Activated CD8-positive, alpha-beta memory T cell treated with anti-CD3 and anti-CD28 coated beads, Interleukin-2, amount 50 U/mL, for 4 hours (primary cell): ENCODE measurements around the gene TMEM126A.
A peak's percentile ranks its signal among the peaks of the same experiment; 100 is the strongest.
"Not testable (repeated sequence)": the region's sequence is repeated elsewhere in the genome, so short reads cannot be mapped to it uniquely, and the experiment has no call there.

Experiments used
- DNase-seq: peaks from one replicate; pipeline ENCODE4 v3.0.0-alpha.2; 2020

The TMEM126A gene

DNA sequence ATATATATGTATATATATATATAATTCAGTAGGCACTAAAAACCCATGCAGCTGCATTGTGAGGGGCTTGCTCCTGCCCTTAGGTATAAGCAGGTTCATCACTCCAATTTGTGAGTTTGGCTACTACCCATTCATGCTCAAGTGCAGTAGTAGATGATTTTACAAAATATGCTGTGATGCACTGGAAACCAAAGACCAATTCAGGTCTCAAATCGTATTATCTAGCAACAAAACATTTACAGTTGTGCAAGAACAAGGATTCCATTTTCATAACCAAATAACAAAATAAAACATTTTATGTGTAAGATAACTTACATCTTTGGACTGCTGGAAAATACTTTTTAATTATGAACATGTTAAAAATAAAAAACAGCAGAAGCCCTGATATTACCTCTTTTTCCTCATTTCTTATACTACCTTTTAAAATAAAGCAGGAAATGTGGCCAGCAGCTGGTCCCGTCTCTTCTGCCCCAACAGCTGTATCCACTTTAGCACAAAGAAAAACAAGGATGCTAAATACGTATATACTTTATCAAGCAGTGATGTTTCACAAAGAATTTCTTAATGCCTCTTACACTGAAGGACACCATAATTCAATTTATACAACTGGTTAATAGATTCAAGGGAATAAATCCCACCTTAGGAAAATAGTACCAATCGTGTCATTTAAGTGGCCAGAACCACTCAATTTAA is 14.4 kb downstream of the TMEM126A start:
- no peak for DNase-seq

- no peak for DNase-seq
Measured at GRCh38 chr11:85663080-85663752, 15.4 kb downstream of the TMEM126A start.

DNA sequence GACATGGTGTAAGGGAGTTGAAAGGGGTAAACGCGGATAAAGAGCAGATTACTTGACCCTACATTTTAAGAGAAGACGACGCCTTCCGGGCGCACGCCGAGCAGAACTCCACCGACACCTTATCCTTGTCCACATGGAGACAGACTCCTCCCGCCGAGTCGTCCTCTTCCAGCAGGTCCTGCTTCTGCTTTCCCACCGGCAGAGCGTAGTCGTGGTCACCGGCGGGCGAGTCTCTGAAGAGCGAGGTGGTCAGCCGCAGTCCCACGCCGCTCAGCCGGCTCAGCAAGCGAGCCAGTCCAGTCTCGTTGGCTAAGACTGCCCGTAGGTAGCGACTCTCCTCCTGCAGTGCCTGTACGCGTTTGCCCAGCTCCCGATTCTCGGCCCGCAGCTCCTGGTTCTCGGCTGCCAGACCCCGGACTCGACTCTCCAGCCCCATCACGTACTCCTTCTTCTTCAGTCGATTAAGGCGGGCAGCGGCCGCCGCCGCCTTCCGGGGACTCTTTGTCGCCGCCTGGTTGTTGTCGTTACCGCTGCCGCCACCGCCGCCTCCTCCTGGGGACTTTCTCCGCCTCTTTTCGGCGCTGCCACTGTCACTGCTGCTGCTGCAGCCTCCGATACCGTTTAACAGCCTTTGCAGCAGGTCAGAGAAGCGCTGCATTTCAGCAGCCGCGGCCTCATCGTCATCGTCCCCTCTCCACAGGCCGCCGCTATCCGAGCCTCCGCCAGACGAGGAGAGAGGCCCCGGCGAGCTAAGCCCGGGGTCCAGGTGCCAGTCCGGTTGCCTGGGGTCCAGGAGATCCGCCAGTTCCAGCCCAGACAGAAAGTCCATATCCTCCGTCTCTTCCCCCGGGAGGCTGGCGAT is 16.2 kb downstream of the TMEM126A start:
- peak; percentile 88 for DNase-seq

GRCh38 chr11:85664615-85665481 is 17.1 kb downstream of the TMEM126A start, which contains the start of gene CREBZF:
CREBZF (minus strand) TSS chr11:85665129; CDS start chr11:85664875, 254 bp downstream.
- DNase-seq, result peak; percentile 93

DNA sequence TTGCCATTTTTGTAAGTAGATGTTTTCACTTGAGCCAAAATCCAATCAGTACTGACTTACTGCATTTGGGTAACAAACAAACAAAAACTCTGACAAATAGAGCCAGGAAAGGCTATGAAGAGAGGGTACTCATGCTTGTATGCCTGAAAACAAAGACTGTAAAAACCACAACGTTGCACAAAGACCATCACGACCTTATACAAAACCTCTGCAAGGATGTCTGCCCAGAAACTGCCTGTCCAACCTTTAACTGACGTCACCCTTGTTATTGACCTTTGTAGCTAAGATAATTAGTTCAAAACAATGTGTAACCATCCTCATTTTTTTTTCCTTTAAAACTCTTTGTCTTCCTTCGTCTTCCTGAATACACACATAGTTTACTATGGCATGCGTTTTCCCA is 18.0 kb downstream of the TMEM126A start:
- no peak for DNase-seq

DNA sequence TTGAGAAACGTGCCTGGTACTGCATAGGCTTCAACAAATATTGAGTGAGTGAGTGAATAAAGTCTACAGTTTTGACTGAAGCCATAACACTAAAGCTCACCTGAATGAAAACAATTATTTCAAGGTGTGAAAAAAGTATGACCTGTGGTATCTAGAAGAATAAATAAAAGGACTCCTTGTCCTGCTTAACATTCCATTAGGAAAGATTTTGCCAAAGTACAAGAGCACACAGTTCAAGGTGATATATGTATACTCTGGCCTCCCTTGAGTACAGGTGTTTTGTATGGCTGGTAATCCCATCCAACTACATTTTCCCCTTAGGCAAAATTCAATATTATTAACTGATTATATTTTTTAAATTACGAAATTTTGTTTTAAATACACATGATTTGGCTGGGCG is 18.9 kb downstream of the TMEM126A start:
- no peak for DNase-seq

GRCh38 chr11:85668157-85668556 is 20.4 kb downstream of the TMEM126A start:
- DNase-seq, result no peak

DNA sequence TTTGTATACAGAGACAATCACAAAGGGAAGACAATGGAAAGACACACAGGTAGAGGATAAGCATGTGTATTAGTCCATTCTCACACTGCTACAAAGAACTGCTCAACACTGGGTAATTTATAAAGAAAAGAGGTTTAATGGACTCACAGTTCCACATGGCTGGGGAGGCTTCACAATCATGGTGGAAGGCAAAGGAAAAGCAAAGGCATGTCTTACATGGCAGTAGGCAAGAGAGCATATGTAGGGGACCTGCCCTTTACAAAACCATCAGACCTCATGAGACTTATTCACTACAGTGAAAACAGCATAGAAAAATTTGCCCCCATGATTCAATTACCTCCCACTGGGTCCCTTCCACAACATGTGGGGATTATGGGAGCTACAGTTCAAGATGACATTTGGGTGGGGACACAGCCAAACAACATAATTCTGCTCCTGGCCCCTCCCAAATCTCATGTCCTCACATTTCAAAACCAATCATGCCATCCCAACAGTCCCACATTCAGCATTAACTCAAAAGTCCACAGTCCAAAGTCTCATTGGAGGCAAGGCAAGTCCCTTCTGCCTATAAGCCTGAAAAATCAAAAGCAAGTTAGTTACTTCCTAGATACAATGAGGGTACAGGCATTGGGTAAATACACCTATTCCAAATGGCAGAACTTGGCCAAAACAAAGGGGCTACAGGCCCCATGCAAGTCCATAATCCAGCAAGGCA is 23.3 kb downstream of the TMEM126A start:
- DNase-seq, result not testable (repeated sequence)

DNA sequence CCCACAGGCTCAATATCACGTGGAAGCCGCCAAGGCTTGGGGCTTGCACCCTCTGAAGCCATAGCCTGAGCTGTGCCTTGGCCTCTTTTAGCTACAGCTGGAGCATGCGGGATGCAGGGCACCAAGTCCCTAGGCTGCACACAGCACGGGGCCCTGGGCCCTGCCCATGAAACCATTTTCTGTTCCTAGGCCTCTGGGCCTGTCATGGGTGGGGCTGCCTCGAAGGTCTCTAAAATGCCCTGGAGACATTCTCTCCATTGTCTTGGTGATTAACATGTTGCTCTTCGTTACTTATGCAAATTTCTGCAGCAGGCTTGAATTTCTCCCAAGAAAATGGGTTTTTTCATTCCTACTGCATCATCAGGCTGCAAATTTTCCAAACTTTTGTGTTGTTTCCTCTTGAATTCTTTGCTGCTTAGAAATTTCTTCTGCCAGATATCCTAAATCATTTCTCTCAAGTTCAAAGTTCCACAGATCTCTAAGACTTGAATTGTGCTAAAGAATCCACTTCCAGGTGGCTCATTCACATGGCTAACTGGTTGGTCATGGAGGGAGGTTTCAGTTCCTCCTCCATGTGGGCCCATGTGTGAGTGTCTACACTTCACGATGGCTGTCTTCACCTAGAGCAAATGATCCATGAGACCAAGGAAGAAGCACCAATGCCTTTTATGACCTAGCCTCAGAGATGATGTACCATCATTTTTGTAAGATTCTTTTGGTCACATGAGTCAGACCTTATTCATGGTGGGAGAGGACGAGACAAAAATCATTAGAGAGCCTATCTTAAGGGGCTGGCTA is 24.5 kb downstream of the TMEM126A start:
- DNase-seq, result no peak

GRCh38 chr11:85673393-85673792 is 25.6 kb downstream of the TMEM126A start:
- DNase-seq, result no peak

GRCh38 chr11:85679576-85679975 is 31.8 kb downstream of the TMEM126A start:
- no peak for DNase-seq

GRCh38 chr11:85680897-85681296 is 33.1 kb downstream of the TMEM126A start:
- DNase-seq, result no peak

DNA sequence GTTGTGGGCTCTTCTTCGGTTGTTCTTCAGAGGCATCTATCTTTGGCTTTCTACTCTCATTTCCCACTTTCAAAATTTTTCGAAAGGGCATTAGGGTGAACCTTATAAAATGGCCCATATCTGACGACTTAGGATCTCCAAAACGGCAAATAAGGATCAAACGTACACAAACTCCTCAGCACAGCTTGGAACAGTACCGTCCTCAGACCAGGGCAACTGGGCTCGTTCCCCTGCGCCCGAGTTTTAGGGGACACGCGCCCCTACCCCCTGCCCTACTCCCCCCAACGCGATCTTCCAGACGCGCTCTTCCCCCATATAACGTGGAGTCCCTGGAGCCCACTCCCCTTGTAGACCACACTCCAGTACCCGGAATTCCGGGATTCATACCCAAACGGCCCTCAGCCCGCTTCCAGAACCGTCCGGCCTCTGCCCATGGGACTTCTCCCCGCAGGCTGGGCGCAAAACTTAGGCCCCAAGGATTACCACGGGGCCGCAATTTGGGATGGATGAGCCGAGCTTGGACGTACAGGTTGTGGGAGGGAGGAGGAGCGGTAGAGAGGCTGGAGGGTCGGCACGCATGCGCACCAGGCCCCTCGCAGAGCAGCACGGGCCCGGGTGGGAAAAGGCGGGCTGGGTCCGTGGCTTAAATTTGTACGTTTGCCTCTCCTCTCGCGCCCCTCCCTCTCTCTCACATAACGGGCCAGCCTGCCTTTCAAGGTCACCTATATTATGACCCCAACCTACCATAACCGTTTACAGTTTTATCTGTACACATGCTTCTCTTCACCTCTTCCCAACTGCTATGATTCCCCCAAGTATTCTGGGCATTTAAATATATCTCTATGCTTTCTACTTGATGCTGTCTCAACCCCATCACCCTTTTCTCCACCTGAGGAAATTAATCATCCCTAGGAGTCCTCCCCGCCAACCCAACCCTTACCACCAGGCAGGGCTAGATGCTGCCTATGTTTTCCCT is 34.9 kb downstream of the TMEM126A start:
- DNase-seq, result peak; percentile 70

DNA sequence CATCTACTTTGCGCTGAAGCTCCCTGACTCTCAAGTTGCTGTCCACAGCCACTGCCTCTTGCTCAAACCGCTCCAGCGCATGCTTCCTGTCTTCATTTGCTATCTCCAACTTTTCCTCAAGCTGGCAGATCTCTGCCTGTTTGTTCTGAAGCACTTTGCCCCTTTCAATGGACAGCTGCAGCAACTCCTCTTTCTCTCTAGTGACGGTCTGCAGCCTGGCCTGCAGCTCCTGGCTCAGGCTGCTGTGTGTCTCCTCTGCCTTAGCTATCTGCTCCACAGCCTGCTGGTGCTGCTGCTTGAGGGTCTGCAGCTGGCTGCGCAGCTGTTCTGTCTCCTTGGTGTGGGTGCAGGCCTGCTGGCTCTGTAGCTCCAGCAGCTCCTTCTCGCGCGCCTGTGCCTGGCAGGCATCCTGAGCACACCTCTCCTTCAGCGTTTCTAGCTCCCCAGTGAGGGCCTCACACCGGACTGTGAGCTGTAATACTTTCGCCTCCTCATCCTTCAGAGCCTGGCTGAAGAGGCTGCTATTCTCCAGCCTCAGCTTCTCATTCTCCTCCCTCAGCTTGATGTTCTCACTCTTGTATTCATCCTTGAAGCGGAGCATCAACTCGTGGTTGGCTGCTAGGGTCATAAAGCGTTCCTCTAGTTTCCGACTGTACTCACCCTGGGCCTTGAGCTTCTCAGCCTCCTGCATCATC is 37.5 kb downstream of the TMEM126A start:
- no peak for DNase-seq

DNA sequence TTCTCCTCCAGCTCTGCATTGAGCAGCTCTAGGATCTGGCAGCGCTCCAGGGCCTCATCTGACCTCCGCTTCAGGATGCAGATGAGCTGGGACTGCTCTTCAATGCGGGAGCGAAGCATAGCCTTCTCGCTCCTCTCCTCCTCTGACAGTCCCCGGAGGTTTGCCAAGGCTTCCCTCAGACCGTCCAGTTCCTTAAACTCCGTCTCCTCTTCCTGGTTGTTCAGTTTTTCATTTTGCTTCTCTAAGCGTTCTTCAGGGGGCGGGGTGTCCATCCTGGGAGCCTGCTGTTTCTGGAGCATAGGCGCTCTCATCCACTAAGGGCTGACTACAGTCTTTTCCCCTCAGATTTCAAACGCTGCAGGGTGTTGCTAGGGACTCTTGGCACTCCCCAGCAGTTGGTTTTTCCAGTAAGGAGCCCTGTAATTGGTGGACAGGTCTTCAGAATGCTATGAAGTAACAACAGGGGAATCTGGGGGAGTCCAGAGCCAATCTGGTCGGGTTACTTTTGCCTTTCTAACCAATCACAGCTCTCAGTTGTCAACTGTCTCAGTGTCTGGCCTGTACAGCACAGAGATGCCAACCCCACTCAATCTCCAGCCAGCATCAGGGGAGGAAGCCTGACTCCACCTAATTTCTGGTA is 38.2 kb downstream of the TMEM126A start, which contains the start of gene CCDC89:
Gene CCDC89, minus strand, starts transcription at position 376 of the 640 bp plus-strand sequence. Its CDS starts 65 bp downstream, at position 311.
- DNase-seq, result no peak

GRCh38 chr11:85694385-85694980 is 46.7 kb downstream of the TMEM126A start:
- no peak for DNase-seq

DNA sequence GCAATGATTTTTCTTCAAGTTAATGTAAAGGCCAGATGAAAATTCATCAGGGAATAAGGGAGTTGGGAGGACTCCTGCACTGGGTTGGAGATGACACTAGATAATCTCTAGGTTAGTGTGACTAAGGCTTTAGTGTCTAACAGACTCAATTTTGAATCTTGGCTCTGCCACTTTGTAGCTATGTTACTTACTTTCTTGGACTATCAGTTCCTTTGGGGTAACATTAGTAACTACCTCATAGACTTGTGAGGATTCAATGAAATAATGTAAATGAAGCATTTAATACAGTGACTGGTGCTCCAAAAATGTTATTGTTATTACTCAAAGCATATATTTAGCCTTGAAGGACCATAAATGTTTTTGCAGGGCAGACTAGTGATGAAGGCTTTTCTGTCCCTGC is 47.8 kb downstream of the TMEM126A start:
- no peak for DNase-seq

- DNase-seq, result no peak
Measured at GRCh38 chr11:85697747-85698146, 50.0 kb downstream of the TMEM126A start.
